GM20000 (cell line): ENCODE measurements around the gene FAM168A.

ENCODE experiments used
- DNase-seq: peaks from one replicate; pipeline ENCODE4 v3.0.0; 2012; ENCODE audit warnings: low spot score
- CTCF ChIP-seq: IDR thresholded peaks from 2 replicates; pipeline ENCODE4 v1.5.1; 2012; ENCODE audit warnings: mild to moderate bottlenecking, control low read depth; ENCODE audit errors: extremely low read depth, missing control alignments

The FAM168A gene

GRCh38 chr11:73528483-73529203 is 69.3 kb downstream of the FAM168A start:
- no peak for DNase-seq
- TF ChIP-seq CTCF = no peak

- no peak for TF ChIP-seq CTCF
Measured at GRCh38 chr11:73528013-73528412, 69.9 kb downstream of the FAM168A start.

GRCh38 chr11:73525611-73526010 is 72.3 kb downstream of the FAM168A start:
- no peak for DNase-seq
- no peak for TF ChIP-seq CTCF

More at GRCh38 chr11:73528013-73528412, 69.9 kb downstream of the FAM168A start:
- no peak for DNase-seq

GRCh38 chr11:73524774-73525173 is 73.1 kb downstream of the FAM168A start:
- no peak for DNase-seq
- TF ChIP-seq CTCF = no peak

- no peak for DNase-seq
- no peak for TF ChIP-seq CTCF
Measured at GRCh38 chr11:73521621-73522020, 76.3 kb downstream of the FAM168A start.

GRCh38 chr11:73520353-73521061 is 77.4 kb downstream of the FAM168A start:
- no peak for TF ChIP-seq CTCF
- peak; percentile 37 for DNase-seq

- DNase-seq = no peak
- no peak for TF ChIP-seq CTCF
Measured at GRCh38 chr11:73519266-73519665, 78.6 kb downstream of the FAM168A start.
